Left hindlimb (tissue), 1 donor: Measurements from ENCODE around the gene HSD17B7.

Experiments
- DNase-seq: peaks from one replicate; pipeline ENCODE4 v3.0.0-alpha.2; 2018

HSD17B7 gene

GRCh38 chr1:162859191-162859590 lies 68.7 kb downstream of the HSD17B7 start:
- DNase-seq = no peak

GRCh38 chr1:162861101-162861500 lies 70.6 kb downstream of the HSD17B7 start, which contains the start of gene CCDC190:
Gene CCDC190 (minus strand): TSS chr1:162861175. CDS start chr1:162859646, 1,529 bp downstream.
- DNase-seq = peak; percentile 37

DNA sequence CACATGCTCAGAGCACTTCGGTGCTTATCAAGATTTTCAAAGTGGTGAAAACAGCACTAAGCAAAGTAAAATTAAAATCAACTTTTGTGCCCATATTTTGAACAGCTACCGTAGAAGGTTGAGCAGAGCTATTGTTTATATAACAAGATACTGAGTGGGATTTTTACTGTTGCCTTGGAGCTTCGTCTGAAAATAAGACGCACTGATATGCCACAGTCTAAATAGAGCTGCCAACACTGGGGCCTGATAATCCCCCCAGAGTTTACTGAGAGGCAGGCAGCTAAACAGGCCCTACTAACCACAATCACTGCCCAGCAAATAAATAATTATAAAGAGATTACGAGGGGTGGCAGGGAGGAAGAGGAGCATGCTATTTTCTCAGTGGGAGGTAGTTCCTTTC lies 71.1 kb downstream of the HSD17B7 start:
- no peak for DNase-seq
